NK-92 (cell line): ENCODE results near the gene APBA2.

Experiments used
- DNase-seq: peaks from one replicate; lab custom pipeline; 2025; ENCODE audit not compliant: unreplicated experiment; lab: John Stamatoyannopoulos, UW

The APBA2 gene

DNA sequence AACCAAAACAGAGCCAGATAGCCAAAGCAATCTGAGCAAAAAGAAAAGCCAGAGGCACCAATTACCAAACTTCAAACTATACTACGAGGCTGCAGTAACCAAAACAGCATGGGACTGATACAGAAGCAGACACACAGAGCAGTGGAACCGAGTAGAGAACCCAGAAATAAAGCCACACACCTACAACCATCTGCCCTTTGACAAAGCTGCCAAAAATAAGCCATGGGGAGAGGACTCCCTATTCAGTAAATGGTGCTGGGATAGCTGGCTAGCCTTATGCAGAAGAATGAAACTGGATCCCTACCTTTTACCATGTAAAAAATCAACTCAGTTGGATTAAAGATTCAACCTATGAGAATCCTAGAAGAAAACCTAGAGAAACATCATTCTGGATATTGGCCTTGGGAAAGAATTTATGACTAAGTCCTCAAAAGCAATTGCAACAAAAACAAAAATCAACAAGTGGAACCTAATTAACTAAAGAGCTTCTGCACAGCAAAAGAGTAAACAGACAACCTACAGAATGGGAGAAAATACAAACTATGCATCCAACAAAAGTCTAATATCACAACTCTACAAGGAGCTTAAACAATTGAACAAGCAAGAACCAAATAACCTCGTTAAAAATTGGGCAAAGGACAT lies 95.1 kb downstream of the APBA2 start:
- no peak for DNase-seq

DNA sequence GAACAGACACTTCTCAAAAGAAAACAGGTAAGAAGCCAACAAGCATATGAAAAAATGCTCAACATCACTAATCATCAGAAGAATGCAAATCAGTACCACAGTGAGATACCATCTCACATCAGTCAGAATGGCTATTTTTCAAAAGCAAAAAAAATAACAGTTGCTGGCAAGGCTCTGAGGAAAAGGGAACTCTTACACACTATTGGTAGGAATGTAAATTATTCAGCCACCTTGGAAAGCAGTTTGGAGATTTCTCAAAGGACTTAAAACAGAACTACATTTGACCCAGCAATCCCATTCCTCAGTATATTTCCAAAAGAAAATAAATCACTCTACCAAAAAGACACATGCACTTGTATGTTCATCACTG lies 95.6 kb downstream of the APBA2 start:
- no peak for DNase-seq

DNA sequence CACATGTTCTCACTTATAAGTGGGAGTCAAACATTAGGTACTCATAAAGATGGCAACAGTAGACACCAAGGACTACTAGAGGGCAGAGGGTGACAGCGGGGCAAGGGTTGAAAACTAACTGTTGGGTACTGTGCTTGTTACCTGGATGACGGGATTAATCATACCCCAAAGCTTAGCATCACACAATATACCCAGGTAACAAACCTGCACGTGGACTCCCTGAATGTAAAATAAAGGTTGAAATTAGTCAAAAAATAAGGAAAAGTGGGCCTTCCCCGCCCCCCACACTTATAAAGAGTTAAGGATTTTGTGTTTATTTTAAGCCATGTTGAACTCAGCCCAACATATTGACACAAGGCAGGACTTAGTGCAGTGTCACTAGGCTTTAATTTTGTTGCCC lies 96.1 kb downstream of the APBA2 start:
- DNase-seq: no peak

DNA sequence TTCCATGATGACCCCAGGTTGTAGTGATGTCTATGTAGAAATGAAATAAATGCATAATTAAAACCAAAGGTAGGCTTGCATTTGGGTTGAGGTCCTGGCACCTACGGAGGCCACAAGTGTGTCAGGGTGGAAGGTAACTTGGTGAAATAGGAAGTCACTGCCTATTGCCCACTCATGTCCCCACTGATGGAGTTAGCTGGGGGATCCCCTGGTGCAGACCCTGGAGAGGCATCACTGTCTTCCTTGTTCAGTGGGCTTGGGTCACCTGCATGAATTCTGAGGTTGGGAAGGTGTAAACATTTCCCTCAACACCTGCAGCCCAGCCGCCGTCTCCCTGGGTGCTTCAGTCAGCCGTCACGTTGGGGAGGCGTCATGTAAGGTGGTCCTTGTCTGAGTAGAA lies 97.1 kb downstream of the APBA2 start:
- DNase-seq: no peak

DNA sequence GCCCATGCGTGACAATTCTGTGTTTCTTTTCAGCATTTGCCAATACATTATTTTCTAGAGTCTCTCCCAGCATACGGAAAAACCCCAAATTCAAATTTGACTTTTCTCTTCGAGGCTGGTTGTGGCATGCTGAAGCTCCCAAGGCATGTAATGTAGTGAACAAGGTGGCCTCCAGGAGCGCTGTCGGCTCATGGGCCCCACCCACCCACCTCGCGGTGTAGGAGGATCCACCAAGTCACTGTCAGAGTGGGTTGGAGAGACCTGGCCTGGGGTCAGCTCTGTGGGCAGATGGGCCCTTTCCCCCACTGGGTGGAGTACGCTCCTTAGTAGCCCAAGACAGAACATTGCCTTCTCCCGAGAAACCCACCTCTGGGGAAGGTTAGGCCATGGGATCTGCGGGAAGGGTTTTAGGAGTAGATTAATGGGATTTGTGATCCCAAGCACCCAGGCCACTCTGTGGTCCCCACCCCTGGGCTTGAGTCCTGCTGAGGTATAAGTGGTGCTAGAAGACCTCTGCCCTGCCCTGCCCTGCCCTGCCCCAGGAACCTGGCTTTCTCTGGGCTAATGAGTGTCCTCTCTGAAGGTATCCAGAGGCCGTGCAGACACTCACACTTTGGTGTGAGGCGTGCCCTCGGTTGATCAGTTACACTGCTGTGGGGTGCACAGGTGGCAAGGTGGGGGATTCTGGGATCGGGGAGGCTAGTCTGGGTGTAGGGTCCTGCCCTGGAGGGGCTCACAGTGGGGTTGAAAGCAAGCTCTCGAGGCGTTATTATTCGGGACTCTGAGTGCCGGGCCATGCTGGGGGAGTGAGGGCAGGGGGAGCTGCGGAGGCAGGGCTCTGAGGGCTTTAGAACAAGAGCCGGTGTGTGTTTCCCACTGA lies 97.9 kb downstream of the APBA2 start:
- DNase-seq: no peak

DNA sequence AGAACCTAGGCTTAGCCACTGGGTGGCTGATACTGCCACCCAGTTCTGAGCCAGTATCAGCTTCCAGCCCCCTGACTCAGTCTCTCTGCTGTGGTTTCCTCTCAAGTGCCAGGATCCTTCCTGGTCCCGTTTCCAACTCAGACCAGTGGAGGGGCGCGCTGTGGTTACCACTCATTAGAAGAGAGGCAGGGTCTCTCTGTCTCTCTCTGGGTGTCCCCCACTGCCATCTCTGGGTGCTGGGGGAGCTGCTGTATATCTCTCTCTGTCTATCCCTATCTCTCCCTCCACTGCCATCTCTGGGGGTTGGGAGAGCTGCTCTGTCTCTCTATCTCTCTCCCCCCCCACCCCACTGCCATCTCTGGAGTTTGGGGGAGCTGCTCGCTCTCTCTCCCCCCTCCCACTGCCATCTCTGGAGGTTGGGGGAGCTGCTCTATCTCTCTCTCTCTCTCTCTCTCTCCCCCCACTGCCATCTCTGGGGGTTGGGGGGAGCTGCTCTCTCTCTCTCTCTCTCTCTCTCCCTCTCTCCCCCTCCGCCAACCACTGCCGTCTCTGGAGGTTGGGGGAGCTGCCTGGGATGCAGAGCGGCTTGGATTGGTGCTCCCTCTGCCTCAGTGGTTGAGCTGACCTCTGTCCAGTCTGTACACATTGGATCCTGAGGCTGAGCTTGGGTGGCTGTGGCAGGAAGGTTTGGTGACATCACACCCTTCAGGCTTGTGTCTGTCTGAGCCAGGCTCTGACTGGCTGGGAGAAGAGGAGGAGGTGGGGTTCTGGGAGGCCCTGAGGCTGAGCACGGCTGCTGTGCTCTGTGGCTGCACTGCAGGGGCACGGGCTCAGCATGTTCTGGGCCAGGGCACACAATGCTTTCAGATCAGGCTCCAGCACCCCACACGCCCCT lies 98.9 kb downstream of the APBA2 start:
- no peak for DNase-seq

DNA sequence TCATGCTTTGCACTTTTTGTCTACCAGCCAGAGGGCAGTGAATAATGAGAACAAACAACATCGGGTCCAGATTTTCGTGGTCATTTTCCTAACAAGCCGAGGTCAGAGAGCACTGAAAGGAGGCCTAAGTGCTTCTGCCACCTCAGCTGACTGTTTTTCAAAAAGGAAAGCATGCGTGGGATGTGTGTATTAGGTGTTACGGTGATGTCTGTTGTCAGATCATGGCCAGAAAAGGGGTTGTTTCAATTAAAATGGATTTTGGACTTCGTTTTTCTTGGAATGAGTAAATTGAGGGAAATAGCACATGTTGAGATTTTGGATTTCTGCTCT lies 99.5 kb downstream of the APBA2 start:
- no peak for DNase-seq

DNA sequence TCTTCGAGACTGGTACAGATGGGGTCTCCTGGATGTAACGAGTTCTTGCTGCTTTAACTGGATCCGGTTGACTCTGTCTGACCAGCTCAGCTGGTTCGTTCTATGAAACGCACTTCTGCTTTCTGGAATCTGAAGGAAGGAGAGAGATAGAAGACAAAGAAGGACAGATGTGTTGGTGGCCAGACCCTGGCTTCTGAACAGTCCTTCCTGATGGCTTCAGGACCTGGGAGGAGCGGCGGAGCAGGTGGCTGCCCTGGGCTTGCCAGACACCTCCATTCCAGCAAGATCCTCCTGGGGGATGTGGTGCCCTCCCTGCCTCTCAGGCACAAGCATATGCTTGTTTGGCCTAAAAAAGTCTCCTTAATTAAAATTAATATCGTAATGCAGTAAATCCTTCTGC lies 99.9 kb downstream of the APBA2 start:
- no peak for DNase-seq

DNA sequence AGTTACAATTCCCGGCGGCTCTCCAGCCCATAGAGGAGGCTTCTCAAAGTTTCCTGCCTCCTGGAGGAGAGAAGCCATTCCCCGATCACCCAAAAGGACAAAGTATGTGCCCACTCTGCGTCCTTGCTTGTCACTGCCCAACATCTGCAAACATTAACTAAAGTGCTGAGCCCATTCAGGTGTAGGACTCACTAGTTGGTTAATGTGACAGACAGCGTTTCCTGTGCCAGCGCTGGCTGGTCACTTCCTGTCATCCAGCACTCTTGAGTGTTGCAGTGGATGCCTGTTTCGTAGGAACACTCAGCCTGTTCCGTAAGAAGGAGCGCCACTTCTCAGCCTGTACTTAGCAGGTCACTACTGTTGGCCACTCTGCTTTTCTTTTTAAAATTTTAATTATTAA lies 100.3 kb downstream of the APBA2 start:
- DNase-seq: no peak

DNA sequence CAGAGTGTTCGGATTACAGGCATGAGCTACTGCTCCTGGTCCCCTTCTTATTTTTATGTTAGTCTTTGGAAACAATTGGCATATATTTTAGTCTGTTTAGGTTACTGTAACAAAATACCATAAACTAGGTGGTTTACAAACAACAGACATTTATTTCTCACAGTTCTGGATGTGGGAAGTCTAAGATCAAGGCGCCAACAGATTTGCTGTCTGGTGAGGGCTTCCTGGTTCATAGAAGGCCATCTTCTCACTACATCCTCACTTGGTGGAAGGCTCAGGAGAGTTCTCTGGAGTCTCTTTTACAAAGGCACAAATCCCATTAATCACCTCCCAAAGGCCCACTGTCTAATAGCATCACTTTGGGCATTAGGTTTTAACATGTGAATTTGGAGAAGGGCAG lies 101.0 kb downstream of the APBA2 start:
- no peak for DNase-seq

DNA sequence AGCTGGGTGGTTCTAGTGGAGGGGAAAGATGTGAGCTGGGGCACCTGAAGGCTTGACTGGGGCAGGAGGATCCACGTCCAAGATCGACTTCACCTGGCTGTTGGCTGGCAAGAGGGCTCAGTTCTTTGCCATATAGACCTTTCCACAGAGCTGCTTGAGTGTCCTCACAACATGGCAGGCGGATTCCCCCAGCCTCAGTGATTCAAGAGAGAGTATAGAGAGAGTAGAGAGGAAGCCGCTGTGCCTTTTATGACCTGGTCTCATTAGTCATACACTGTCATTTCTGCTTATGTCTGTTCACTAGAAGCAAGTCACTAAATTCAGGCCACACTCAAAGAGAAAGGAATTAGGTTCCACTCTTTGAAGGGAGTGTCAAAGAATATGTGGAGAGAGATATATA lies 101.6 kb downstream of the APBA2 start:
- no peak for DNase-seq

DNA sequence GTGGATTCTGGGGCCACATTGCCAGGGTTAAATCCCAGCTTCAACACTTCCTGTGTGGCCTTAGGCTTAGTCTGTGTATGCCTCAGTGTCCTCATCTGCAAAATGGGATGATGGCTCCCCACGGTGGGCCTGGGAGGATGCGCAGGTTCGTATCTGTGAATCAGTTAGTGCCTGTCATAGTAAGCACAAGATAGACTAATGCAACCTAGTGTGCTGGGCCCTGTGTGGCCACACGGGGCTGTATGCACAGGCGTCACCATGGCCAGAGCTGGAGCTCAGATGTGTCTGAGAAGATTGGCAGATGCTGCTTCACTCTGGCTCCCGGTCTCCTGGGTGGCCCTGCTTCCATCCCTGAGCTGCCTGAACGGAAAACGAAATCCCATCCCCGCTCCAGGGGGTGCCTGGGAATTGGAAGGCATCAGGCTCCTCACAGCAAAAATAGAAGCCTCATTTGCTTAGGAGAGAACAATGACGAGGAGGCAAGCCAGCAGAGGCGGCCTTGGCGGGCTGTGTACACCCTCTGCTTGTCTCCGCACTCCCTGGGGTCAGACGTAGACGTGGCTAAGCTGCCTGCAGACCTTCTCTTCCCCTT lies 103.6 kb downstream of the APBA2 start:
- DNase-seq: no peak

DNA sequence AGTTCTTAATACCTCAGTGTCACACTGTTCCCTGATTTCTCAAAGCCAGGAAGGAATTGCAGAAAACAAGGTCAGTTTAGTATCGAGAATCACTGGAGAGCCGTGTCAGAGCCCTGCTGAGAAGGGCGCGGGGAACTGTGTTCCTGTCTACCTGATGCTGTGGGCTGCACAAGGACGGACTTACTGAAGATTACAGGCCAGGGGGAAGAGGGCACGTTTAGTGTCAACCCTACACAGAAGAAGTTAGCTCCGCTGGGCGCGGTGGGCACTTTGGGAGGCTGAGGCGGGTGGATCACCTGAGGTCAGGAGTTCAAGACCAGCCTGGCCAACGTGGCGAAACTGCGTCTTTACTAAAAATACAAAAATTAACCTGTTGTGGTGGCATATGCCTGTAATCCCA lies 104.1 kb downstream of the APBA2 start:
- DNase-seq: no peak

DNA sequence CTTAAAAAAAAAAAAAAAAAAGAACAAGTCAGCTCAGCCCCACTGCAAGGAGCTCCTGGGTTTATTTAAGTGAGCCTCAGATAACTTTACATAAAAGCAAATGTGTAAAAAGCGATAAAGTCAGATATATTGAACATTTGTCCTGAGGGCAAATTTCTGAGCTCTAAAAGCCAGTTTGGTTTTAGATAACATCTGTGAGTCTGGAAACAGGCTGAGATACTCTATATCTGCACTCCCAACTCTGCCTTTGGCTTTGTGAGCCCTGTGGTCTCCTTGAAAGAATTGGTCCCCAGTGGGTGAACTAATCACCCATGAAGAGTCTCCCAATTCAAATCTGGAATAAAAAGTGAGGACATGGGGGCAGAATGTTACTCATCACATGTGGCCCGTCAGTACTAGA lies 104.6 kb downstream of the APBA2 start:
- DNase-seq: no peak

DNA sequence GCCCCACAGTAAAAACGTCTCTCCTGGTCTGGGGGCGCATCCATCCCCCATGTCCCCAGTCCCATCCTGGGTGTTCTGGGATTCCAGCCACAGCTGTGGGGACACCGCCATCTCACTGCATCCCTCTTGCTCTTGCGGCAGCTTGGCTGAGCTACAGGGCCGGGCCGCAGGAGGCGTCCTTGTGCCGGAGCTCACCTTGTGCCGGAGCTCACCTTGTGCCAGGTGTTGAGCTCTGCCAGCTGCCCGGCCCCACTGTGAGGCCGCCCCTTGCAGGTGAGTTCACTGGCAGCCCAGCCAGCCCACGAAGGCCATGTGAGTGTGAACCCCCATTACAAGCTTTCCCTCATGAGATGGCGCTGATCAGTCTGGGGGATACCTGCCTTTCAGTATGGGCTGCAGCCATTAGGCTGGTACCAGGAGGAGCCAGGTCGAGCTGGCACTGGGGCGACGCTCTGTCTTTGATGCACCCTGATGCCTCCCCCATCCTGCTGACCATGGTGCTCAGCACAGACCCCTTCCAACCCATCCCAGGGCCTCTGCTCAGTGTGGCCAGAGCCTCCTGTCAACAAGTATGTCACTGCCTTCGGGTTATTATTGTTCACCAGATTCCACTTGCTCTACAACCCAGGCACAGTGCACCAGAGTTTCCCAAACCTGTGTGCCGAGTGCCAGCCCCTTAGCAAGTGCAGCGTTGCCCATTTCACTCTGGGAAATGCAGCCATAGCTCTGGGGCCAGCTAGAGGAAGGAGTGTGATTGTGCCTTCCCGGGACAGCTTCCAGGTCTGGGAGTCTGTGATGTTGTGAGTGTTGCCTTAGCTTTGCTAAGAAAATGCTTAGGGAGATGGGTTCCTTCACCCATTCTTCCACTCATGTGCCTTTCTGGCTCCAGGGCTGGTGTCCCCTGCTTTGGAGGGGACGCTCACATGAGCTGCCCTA lies 105.7 kb downstream of the APBA2 start:
- no peak for DNase-seq

DNA sequence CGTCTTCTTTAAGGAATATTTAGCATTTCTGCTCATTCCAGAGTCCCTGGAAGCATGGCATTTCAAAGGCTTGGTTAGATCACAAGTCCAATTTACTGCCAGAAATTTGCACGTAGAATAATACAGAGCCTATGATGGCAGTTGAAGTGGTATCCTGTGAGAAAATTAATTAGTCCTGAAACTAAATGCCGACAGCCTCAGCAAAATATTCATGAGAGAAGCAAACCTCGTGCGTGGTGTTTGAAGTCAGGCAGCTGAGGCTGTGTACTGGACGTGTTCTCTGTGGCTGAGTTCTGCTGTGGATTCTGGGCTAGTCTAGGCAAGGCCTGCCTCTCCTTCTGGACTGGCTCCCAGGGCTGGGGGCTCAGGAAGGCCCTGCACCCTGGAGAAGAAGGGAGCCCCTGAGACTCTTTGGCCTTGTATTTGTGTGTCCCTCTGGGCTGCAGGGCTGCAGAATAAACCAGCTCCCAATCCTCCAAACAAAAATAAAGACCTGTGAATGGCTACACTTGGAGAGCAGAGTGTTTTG lies 106.6 kb downstream of the APBA2 start:
- no peak for DNase-seq

DNA sequence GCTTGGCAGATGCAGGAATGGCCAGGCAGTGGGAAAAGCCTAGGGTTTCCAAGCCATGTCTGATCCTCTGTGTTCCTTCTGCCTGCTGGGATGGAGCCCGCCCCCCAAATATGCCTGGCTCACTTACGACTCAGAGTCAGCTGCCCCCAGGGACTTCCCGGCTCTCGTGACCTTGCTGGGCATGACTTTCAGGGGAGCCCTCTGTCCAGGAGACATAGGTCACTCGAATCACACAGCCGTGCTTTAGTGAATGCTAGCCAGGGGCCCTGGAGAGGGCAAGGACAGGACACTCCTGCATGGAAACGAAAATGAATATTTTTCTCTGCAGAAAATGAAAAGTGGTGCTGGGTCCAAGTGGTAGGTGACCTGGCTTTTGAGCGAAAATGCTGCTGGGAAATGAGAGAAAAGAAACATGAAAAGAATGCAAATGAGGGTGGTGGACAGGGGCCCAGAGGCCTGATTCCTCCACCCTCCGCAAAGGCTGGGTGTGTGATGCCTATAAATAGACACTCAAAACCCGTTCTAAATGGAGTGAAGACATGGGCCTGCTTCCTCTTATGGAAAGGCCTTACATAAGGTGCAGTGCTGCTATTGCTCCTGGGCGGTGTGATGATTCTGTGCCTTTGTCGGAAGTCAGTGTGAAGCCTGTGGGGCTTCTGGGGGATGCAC lies 107.4 kb downstream of the APBA2 start:
- no peak for DNase-seq

DNA sequence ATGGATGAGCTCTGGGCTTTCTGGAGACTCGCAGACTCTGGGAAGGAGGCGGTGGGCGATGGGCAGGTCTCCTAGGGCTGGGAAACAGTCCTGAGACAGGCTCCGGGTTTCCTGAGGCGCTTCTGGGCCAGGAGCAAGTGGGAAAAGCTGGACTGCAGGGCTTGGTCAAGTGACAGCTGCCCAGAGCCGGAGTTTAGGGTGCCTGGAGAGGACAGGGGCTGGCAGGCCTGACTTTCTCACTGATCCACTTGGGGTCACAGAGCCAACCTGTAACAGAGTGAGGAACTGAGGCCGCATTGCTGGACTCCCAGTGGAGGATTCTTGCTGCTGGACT lies 107.9 kb downstream of the APBA2 start:
- DNase-seq: no peak

DNA sequence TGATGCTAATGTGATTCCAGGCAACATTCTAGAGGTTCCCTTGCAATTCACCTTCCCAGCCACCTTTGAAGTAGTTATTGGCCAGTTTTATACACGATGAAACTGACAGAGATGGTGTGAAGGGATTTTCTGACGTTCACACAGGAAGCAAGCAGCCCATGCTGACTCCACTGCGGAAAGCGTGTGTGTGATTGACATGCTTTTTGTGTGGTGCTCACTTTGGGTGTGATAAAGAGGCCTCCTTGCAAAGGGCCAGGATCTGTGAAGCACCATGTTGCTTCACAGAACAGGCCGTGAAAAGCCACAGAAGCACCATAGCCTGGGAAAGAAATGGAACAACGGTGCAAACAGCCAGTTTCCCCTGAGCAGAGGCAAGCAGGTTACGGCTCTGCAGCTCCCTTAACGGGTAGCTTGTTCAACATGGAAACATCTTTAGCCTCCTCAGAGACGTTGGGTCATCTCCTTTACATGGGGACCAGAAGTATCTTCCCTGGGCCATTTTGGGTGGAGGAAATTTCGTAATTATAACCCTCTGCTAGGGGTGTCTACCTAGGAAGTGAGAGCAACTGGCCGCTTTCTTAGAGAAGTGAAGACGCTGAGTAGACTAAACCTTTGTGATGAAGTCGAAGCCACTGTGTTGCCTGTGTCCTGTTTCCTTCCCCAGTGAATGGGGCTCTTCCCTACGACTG lies 108.5 kb downstream of the APBA2 start:
- no peak for DNase-seq
